GM18526 (cell line): ENCODE data around the gene MXD1.

Experiments used
- POLR2A ChIP-seq: IDR thresholded peaks from 3 replicates; pipeline ENCODE4 v1.6.1; 2011; ENCODE audit not compliant: insufficient read length; ENCODE audit errors: extremely low read depth

Gene MXD1

GRCh38 chr2:69962986-69963730, 48.2 kb downstream of the MXD1 start:
- TF ChIP-seq POLR2A, result no peak

- no peak for TF ChIP-seq POLR2A
Observed at GRCh38 chr2:69964353-69964841, 49.5 kb downstream of the MXD1 start.

GRCh38 chr2:69965756-69966445, 51.0 kb downstream of the MXD1 start:
- no peak for TF ChIP-seq POLR2A

GRCh38 chr2:69966496-69966895, 51.6 kb downstream of the MXD1 start:
- no peak for TF ChIP-seq POLR2A

GRCh38 chr2:69968609-69969008, 53.7 kb downstream of the MXD1 start:
- no peak for TF ChIP-seq POLR2A

- no peak for TF ChIP-seq POLR2A
Observed at GRCh38 chr2:69969126-69969983, 54.4 kb downstream of the MXD1 start.

- no peak for TF ChIP-seq POLR2A
Observed at GRCh38 chr2:69969991-69970390, 55.1 kb downstream of the MXD1 start.

GRCh38 chr2:69972822-69973221, 57.9 kb downstream of the MXD1 start:
- no peak for TF ChIP-seq POLR2A

GRCh38 chr2:69973335-69973735, 58.4 kb downstream of the MXD1 start:
- no peak for TF ChIP-seq POLR2A

GRCh38 chr2:69975136-69975852, 60.4 kb downstream of the MXD1 start:
- no peak for TF ChIP-seq POLR2A

GRCh38 chr2:69975853-69976462, 61.0 kb downstream of the MXD1 start:
- TF ChIP-seq POLR2A, result no peak

- TF ChIP-seq POLR2A, result no peak
Observed at GRCh38 chr2:69977186-69977585, 62.3 kb downstream of the MXD1 start.

GRCh38 chr2:69977906-69978482, 63.1 kb downstream of the MXD1 start:
- no peak for TF ChIP-seq POLR2A
